Progenitor cell of endocrine pancreas (in vitro differentiated cells): ENCODE results near the gene CEACAM5. TPM values are rescaled to one million over a fixed set of nuclear protein-coding genes. Genes with fewer than 3 reads are reported as not detected.

Source experiments
- DNase-seq: peaks from one replicate; pipeline ENCODE4 v3.0.0; 2021; ENCODE audit warnings: low spot score; ENCODE audit not compliant: unreplicated experiment
- H3K27ac Mint-ChIP-seq: 2 replicates; pipeline ENCODE4 v1.8.0; 2021; ENCODE audit warnings: mild to moderate bottlenecking, moderate library complexity, mixed read lengths
- H3K27me3 Mint-ChIP-seq: 2 replicates; pipeline ENCODE4 v1.8.0; 2021; ENCODE audit warnings: mixed read lengths
- H3K36me3 Mint-ChIP-seq: 2 replicates; pipeline ENCODE4 v1.8.0; 2022; ENCODE audit warnings: mixed read lengths; ENCODE audit not compliant: insufficient read depth
- H3K4me1 Mint-ChIP-seq: 2 replicates; pipeline ENCODE4 v1.8.0; 2021; ENCODE audit warnings: low read depth, mixed read lengths
- H3K4me3 Mint-ChIP-seq: 2 replicates; pipeline ENCODE4 v1.8.0; 2021; ENCODE audit warnings: low read depth, mild to moderate bottlenecking, moderate library complexity, mixed read lengths
- H3K9me3 Mint-ChIP-seq: 2 replicates; pipeline ENCODE4 v1.8.0; 2021; ENCODE audit warnings: low read depth, mixed read lengths
- CTCF ChIP-seq: fragments of 200-600 bp; sonication (generic); IDR thresholded peaks from one replicate; pipeline ENCODE4 v1.5.0; 2021; ENCODE audit warnings: antibody characterized with exemption, mild to moderate bottlenecking; ENCODE audit not compliant: unreplicated experiment
- total RNA-seq: library from RNA; stranded (reverse); gene quantifications from 2 replicates; pipeline ENCODE4 v1.2.1, GENCODE V29; 2021

CEACAM5 gene
- total RNA-seq, 1 donor from 2014 or later, result not detected

GRCh38 chr19:41769608-41770007 is 61.2 kb downstream of the CEACAM5 start:
- Mint-ChIP-seq H3K4me3 (no peak overlapping the region), H3K36me3 (peaks cover 3% of the 10 kb centered on the region), H3K9me3 (peaks cover 55% of the 10 kb centered on the region), H3K4me1 (no peaks in the 10 kb centered on the region), H3K27me3 (no peaks in the 10 kb centered on the region), H3K27ac (no peak overlapping the region)
- DNase-seq, result no peak
- no peak for TF ChIP-seq CTCF

GRCh38 chr19:41771410-41771809 is 63.0 kb downstream of the CEACAM5 start:
- Mint-ChIP-seq H3K27me3 (no peaks in the 10 kb centered on the region), H3K9me3 (peaks cover 49% of the 10 kb centered on the region), H3K4me1 (no peaks in the 10 kb centered on the region), H3K36me3 (peaks cover 3% of the 10 kb centered on the region), H3K4me3 (no peak overlapping the region), H3K27ac (no peak overlapping the region)
- no peak for DNase-seq
- TF ChIP-seq CTCF, result no peak

- Mint-ChIP-seq H3K36me3 (peaks cover 3% of the 10 kb centered on the region), H3K27me3 (no peaks in the 10 kb centered on the region), H3K4me3 (no peak overlapping the region), H3K27ac (no peak overlapping the region), H3K4me1 (no peaks in the 10 kb centered on the region), H3K9me3 (peaks cover 51% of the 10 kb centered on the region)
- no peak for DNase-seq
- no peak for TF ChIP-seq CTCF
Observed at GRCh38 chr19:41774515-41774980, 66.1 kb downstream of the CEACAM5 start.

- Mint-ChIP-seq H3K27ac (no peak overlapping the region), H3K4me1 (no peaks in the 10 kb centered on the region), H3K4me3 (no peak overlapping the region), H3K9me3 (peaks cover 53% of the 10 kb centered on the region), H3K36me3 (peaks cover 3% of the 10 kb centered on the region), H3K27me3 (no peaks in the 10 kb centered on the region)
- no peak for TF ChIP-seq CTCF
- no peak for DNase-seq
Observed at GRCh38 chr19:41776700-41777099, 68.3 kb downstream of the CEACAM5 start.

Other genes with a start within 250 kb of the CEACAM5 start
- not detected in 2 replicates for gene CEACAM21, start 132.5 kb upstream of the CEACAM5 start, total RNA-seq
- not detected in 2 replicates for gene CEACAM4, start 81.6 kb upstream of the CEACAM5 start, total RNA-seq
- gene CEACAM7, start 20.4 kb upstream of the CEACAM5 start, total RNA-seq, result not detected in 2 replicates
- 0.19 and 0.31 TPM in 2 replicates for gene CEACAM6, start 46.9 kb downstream of the CEACAM5 start, total RNA-seq
- not detected in 2 replicates for gene CEACAM3, start 88.0 kb downstream of the CEACAM5 start, total RNA-seq
- not detected in 2 replicates for gene LYPD4, start 136.1 kb downstream of the CEACAM5 start, total RNA-seq
- not detected in 2 replicates for gene DMRTC2, start 136.4 kb downstream of the CEACAM5 start, total RNA-seq
- 2,232 and 2,439 TPM in 2 replicates for gene RPS19, start 151.6 kb downstream of the CEACAM5 start, total RNA-seq
- gene CD79A, start 168.7 kb downstream of the CEACAM5 start, total RNA-seq, result 0.36 and 0.78 TPM in 2 replicates
- gene ARHGEF1, start 174.6 kb downstream of the CEACAM5 start, total RNA-seq, result 109 and 112 TPM in 2 replicates
- gene ERFL, start 219.8 kb downstream of the CEACAM5 start, total RNA-seq, result 0.84 and 1.2 TPM in 2 replicates